K562 (cell line): Measurements from ENCODE around the gene LAIR1. TPM values are rescaled to one million over a fixed set of nuclear protein-coding genes. Genes with fewer than 3 reads are reported as not detected.

Experiments
- ATAC-seq: fragments of 200-7000 bp; cut with Tn5 transposase; 3 replicates; pipeline ENCODE4 v1.9.1; 2020; ENCODE audit warnings: moderate library complexity
- BruUV-seq: library from RNA; stranded (reverse); fragments of 400-500 nt; replicated peaks from 2 replicates; lab custom pipeline; 2021; lab: Mats Ljungman, UMichigan
- CTCF ChIA-PET: fragments of 300-600 bp; formaldehyde crosslinking; extraction: SDS; loops from one replicate; lab custom pipeline; 2021; ENCODE audit warnings: low intra/inter-chr PET ratio; lab: Yijun Ruan, JAX
- POLR2A ChIA-PET: fragments of 300-600, 350-650 bp; sonication (Branson Sonifier 250); formaldehyde crosslinking; extraction: SDS; loops from one replicate; lab custom pipeline; 2021; ENCODE audit warnings: antibody characterized with exemption, inconsistent platforms; lab: Yijun Ruan, JAX
- DNase-seq, 4 experiments: peaks; one replicate each; pipeline versions ENCODE4 v3.0.0 to v3.0.0-alpha.2; 2011 to 2018; ENCODE audit warnings: low spot score in 3 of 4, mixed read lengths in 3 of 4; ENCODE audit errors: extremely low read depth in 1 of 4
- FAIRE-seq: peaks from 2 replicates; lab custom pipeline; 2011; peaks lifted over from hg19 to GRCh38; lab: Jason Lieb, UNC
- H2AFZ ChIP-seq: 2 replicates; pipeline ENCODE4 v1.6.0; 2011; ENCODE audit warnings: low read depth, low read length, control low read depth, inconsistent platforms
- H3K27ac ChIP-seq: fragments of 200-600 bp; 3 replicates; pipeline ENCODE4 v1.8.0; 2011; ENCODE audit warnings: low read depth, mild to moderate bottlenecking, control low read depth, inconsistent platforms, low read length, moderate library complexity, mixed read lengths; ENCODE audit errors: extremely low read depth
- H3K27me3 ChIP-seq, 2 experiments: fragments of 300-600 bp in 1 of 2; 2 replicates in 1 of 2; 3 replicates in 1 of 2; pipeline versions ENCODE4 v1.6.0 to v1.8.0; 2011; ENCODE audit warnings: inconsistent platforms in 2 of 2, low read length in 2 of 2, mild to moderate bottlenecking in 1 of 2, mixed read lengths in 1 of 2, moderate library complexity in 1 of 2; ENCODE audit not compliant: control insufficient read depth in 2 of 2, insufficient read depth in 2 of 2
- H3K36me3 ChIP-seq: fragments of 300-600 bp; 3 replicates; pipeline ENCODE4 v1.8.0; 2011; ENCODE audit warnings: mild to moderate bottlenecking, low read length, inconsistent platforms; ENCODE audit not compliant: control insufficient read depth, insufficient read depth
- H3K4me1 ChIP-seq, 2 experiments: fragments of 200-600 bp in 1 of 2; replicated peaks in 1 of 2; 2 replicates in 1 of 2; 3 replicates in 1 of 2; pipeline versions ENCODE4 v1.5.1 to v1.8.0; 2011; ENCODE audit warnings: inconsistent platforms in 2 of 2, low read length in 2 of 2, mild to moderate bottlenecking in 1 of 2, mixed read lengths in 1 of 2, moderate library complexity in 1 of 2; ENCODE audit not compliant: control insufficient read depth in 2 of 2, insufficient read depth in 2 of 2
- H3K4me2 ChIP-seq: 2 replicates; pipeline ENCODE4 v1.6.1; 2011; ENCODE audit warnings: low read length, control low read depth, inconsistent platforms, mixed read lengths; ENCODE audit not compliant: insufficient read depth
- H3K4me3 ChIP-seq: fragments of 200-600 bp; sonication (generic), shearing (Covaris generic); 2 replicates; pipeline ENCODE4 v1.5.1; 2016; ENCODE audit warnings: control low read depth, inconsistent platforms
- H3K79me2 ChIP-seq: fragments of 200-600 bp; 3 replicates; pipeline ENCODE4 v1.8.0; 2011; ENCODE audit warnings: low read length, inconsistent platforms; ENCODE audit not compliant: control insufficient read depth, insufficient read depth
- H3K9ac ChIP-seq, 2 experiments: 2 replicates each; pipeline versions ENCODE4 v1.6.0 to v1.6.1; 2011; ENCODE audit warnings: low read depth in 2 of 2, low read length in 2 of 2, control low read depth in 1 of 2, inconsistent platforms in 1 of 2, mild to moderate bottlenecking in 1 of 2, mixed read lengths in 1 of 2; ENCODE audit not compliant: insufficient read depth in 1 of 2
- H3K9me1 ChIP-seq: one replicate; pipeline ENCODE4 v1.6.0; 2011; ENCODE audit warnings: inconsistent platforms, mild to moderate bottlenecking, low read length, moderate library complexity; ENCODE audit not compliant: control insufficient read depth, insufficient read depth
- H3K9me3 ChIP-seq: replicated peaks from 2 replicates; pipeline ENCODE4 v1.5.1; 2011; ENCODE audit warnings: low read depth, low read length, inconsistent platforms; ENCODE audit not compliant: control insufficient read depth, insufficient read depth
- H4K20me1 ChIP-seq: replicated peaks from 2 replicates; pipeline ENCODE4 v1.6.1; 2011; ENCODE audit warnings: low read length, inconsistent platforms, mixed read lengths; ENCODE audit not compliant: control insufficient read depth, insufficient read depth
- ARID3B ChIP-seq: fragments of 250-450 bp; sonication (Bioruptor Pico); IDR thresholded peaks from 2 replicates; pipeline ENCODE4 v1.4.0; 2020; ENCODE audit warnings: borderline replicate concordance
- CEBPG ChIP-seq, 3 experiments: fragments of 200-800 bp in 1 of 3; sonication (Bioruptor generic) in 1 of 3; sonication (generic) in 1 of 3; formaldehyde crosslinking in 1 of 3; IDR thresholded peaks in 2 of 3; conservative IDR thresholded peaks in 1 of 3; 2 replicates each; pipeline versions ENCODE4 v1.6.1 to v1.8.0; 2016 to 2022; ENCODE audit warnings: missing compliant biosample characterization in 2 of 3, missing genetic modification characterization in 2 of 3, mild to moderate bottlenecking in 1 of 3, missing genetic modification reagents in 1 of 3
- CHD7 ChIP-seq: fragments of 200-600 bp; sonication (generic); IDR thresholded peaks from one replicate; pipeline ENCODE4 v1.6.1; 2012; ENCODE audit warnings: mild to moderate bottlenecking, low read depth, low read length, inconsistent platforms
- HOXB6 ChIP-seq: fragments of 250-450 bp; sonication (Bioruptor Pico); IDR thresholded peaks from 2 replicates; pipeline ENCODE4 v1.5.1; 2022; ENCODE audit warnings: mild to moderate bottlenecking, borderline replicate concordance
- JUNB ChIP-seq: fragments of 450-650 bp; formaldehyde crosslinking; conservative IDR thresholded peaks from 2 replicates; pipeline ENCODE4 v1.4.0; 2020; ENCODE audit warnings: mild to moderate bottlenecking
- SMAD3 ChIP-seq: fragments of 450-650 bp; formaldehyde crosslinking; conservative IDR thresholded peaks from 2 replicates; pipeline ENCODE4 v1.4.0; 2020; ENCODE audit warnings: mild to moderate bottlenecking
- SOX6 ChIP-seq: fragments of 450-650 bp; IDR thresholded peaks from 2 replicates; pipeline ENCODE4 v1.6.1; 2014; ENCODE audit warnings: mild to moderate bottlenecking
- ZNF140 ChIP-seq: fragments of 250-450 bp; sonication (Bioruptor Pico); IDR thresholded peaks from 2 replicates; pipeline ENCODE4 v1.8.0; 2021; ENCODE audit warnings: moderate library complexity, mild to moderate bottlenecking, inconsistent platforms
- ZNF224 ChIP-seq: sonication (generic); formaldehyde crosslinking; IDR thresholded peaks from 2 replicates; pipeline ENCODE4 v1.8.0; 2022; ENCODE audit warnings: mild to moderate bottlenecking, missing genetic modification reagents
- WGBS: fragments of 100-300 bp; shearing (Covaris generic); methylation state at CpG from one replicate; pipeline ENCODE4 v1.1.6; 2016; ENCODE audit warnings: low coverage, mixed read lengths; ENCODE audit not compliant: insufficient coverage; ENCODE audit errors: missing lambda C conversion rate; 5-methylcytosine and 5-hydroxymethylcytosine counted together
- in situ Hi-C: fragments of 300-500 bp; cut with MboI; formaldehyde crosslinking; loops from 4 replicates; pipeline ENCODE4 v1.15.0; 2018; ENCODE audit warnings: inconsistent platforms, mixed read lengths
- intact Hi-C: fragments of 100-400 bp; cut with micrococcal nuclease; formaldehyde crosslinking; loops from 2 replicates; pipeline ENCODE4 v1.14.2; 2022
- polyA plus RNA-seq, 8 experiments: library from polyadenylated mRNA; depleted of rRNA in 4 of 8; stranded (reverse) in 5 of 8; unstranded in 3 of 8; fragments of >200 nt; fragmentation: Nextera tagmentation in 2 of 8; fragmentation: Illumina TruSeq in 1 of 8; extraction: Ambion mirVana in 2 of 8; extraction: Trizol in 1 of 8; gene quantifications; 2 replicates each; pipeline versions ENCODE4 v1.2.1 to v1.2.3, GENCODE V29; 2011 to 2014; ENCODE audit warnings: inconsistent platforms in 1 of 8, missing spikeins in 1 of 8
- total RNA-seq, 7 experiments: library from RNA; depleted of rRNA in 6 of 7; stranded (reverse); fragments of >200 nt in 6 of 7; fragmentation: Illumina TruSeq in 2 of 7; extraction: Trizol in 2 of 7; gene quantifications; 2 replicates each; pipeline versions ENCODE4 v1.2.1 to v1.2.3, GENCODE V29; 2011 to 2021; ENCODE audit warnings: low replicate concordance in 1 of 7

Gene LAIR1
- total and polyA plus RNA-seq, 9 of the 15 experiments (the other 6 are each of a cell fraction or from before 2014, with no cell fraction given), result 0.12 to 0.54 (median 0.24) TPM; not detected in 6

GRCh38 chr19:54302257-54302656 is 62.5 kb downstream of the LAIR1 start:
- Histone ChIP-seq H3K9me1 (no peaks in the 10 kb centered on the region), H3K27me3 (peaks cover 4 to 22% of the 10 kb centered on the region in 2 experiments; a peak in 2 of 5 replicates), H3K9me3 (no peaks in the 10 kb centered on the region), H3K4me1 (no peaks in the 10 kb centered on the region), H3K4me3 (no peak overlapping the region), H3K36me3 (no peaks in the 10 kb centered on the region), H2AFZ (no peak overlapping the region), H3K79me2 (no peaks in the 10 kb centered on the region), H4K20me1 (0 out of 2 replicates have a peak, but pooled peaks cover 4% of the 10 kb centered on the region), H3K4me2 (no peak overlapping the region), H3K9ac (no peak overlapping the region), H3K27ac (no peak overlapping the region)
- no TSS peak for BruUV-seq
- no peak for ATAC-seq
- ChIA-PET POLR2A (no interaction called here), CTCF (no interaction called here)
- 0% methylated on average over 4 of the region's 4 CpGs for WGBS
- intact Hi-C loops, result no loop called here
- DNase-seq, result no peak
- FAIRE-seq, result no peak
- in situ Hi-C loops, result no loop called here
- no peak for TF ChIP-seq ZNF140 (CRISPR knock-in tag)
- no peak for TF ChIP-seq ARID3B
- no peak for TF ChIP-seq JUNB (CRISPR knock-in tag)
- no peak for TF ChIP-seq CHD7
- no peak for TF ChIP-seq CEBPG (CRISPR knock-in tag; IDR thresholded peaks at IDR 0.05)
- TF ChIP-seq CEBPG (tag; conservative IDR thresholded peaks at IDR 0.05 in 1 of 2, IDR thresholded peaks at IDR 0.05 in 1 of 2), result no peak
- no peak for TF ChIP-seq SOX6
- no peak for TF ChIP-seq HOXB6
- TF ChIP-seq SMAD3 (CRISPR knock-in tag), result no peak
- TF ChIP-seq ZNF224 (CRISPR knock-in tag), result no peak
